LNCAP (cell line): ENCODE results near the gene NDUFS8.

Experiments used
- CTCF ChIP-seq: fragments of 450-650 bp; IDR thresholded peaks from 2 replicates; pipeline ENCODE4 v1.5.1; 2017; ENCODE audit warnings: mild to moderate bottlenecking

Gene NDUFS8

DNA sequence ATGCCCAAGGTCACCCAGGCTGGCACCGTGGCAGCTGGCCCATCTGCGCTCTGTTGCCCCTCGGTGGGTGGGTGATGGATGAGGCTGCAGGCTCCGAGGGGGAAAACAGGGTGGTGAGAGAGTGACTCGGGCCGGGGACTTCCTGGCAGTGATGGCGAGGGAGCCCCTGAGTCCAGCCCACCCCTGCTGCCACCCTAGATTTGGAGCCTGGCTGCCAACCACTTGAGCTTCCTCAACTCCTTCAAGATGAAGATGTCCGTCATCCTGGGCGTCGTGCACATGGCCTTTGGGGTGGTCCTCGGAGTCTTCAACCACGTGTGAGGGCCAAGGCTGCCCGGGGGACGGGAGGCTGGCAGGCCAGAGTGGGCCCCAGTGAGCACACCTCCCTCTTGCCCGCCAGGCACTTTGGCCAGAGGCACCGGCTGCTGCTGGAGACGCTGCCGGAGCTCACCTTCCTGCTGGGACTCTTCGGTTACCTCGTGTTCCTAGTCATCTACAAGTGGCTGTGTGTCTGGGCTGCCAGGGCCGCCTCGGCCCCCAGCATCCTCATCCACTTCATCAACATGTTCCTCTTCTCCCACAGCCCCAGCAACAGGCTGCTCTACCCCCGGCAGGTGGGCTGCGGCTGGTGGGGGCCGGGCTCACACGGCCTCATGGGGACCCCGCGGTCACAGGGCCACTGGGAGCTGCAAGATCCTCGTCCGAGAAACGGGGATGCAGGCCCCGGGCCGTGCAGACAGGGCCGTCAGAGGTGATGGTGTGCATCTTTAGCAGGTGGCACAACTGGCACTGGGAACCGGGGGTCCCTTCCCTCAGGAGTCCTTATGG is 18.4 kb downstream of the NDUFS8 start:
- no peak for TF ChIP-seq CTCF

DNA sequence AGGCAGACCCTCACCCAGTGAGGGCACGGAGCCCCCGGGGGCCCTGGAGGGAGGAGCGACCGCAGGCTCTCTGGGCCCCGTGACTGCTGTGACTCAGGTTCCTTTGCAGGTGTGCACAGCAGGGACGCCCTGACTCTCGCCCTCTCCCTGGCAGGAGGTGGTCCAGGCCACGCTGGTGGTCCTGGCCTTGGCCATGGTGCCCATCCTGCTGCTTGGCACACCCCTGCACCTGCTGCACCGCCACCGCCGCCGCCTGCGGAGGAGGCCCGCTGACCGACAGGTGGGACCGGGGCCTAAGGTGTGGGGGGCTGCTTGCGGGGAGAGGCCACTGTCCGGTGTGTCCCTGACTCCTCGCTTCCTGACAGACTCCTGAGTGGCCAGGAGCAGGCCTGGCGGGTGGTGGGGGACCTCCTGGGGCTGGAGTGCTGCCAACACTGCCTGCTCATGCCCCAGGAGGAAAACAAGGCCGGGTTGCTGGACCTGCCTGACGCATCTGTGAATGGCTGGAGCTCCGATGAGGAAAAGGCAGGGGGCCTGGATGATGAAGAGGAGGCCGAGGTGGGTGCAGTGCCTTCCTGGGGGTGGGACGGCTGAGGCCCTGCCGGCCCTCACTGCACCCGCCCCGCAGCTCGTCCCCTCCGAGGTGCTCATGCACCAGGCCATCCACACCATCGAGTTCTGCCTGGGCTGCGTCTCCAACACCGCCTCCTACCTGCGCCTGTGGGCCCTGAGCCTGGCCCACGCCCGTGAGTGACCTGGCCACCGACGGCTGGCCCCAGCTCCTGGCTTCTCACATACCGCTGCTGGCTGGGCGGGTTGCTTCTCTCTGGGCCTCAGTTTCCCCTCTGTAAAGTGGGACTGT is 19.3 kb downstream of the NDUFS8 start:
- no peak for TF ChIP-seq CTCF

GRCh38 chr11:68050371-68050841 is 19.9 kb downstream of the NDUFS8 start:
- no peak for TF ChIP-seq CTCF

DNA sequence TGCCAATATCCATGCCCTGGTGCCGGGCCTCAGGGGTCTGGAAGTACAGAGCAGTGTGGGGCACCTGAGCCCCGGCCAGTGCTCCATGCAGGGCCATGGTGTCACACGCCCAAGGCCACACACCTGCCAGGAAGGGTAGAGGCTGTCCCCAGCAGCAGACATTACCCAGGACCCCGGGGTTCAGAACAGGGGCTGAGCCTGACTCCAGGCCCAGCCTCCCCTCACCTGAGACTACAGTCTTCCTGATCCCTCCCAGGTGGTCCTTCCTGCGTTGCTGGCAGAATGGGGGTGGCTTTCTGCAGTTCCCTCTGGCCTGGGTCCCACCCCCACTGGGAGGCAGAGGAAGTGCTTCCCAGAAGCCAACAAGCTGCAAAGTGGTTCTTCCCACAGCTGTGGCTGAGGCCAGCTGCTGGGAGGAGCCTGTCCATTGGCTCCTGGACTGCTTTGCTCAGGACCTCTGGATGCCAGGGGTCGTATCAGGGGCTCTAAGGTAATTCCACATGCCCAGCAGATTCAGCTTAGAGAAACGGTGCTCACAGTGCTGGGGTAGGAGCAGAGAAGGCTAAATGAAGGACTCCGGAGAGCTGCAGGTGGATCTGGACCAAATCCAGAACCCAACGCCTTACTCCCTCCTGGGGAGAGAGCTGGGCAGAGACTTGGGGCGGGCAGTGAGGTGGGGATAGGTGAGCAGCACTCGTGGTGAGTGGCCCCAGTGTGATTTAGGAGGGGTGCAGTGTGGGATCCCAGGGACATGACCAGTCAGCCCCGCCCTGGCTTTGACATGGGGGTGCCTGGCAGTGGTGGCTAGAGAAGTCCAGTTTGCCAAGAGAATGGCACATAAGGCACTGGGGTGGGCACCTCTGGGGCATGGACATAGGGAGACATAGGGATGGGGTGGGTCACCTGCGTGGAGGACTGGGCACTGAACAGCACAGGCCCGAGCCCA is 21.0 kb downstream of the NDUFS8 start:
- TF ChIP-seq CTCF: no peak

DNA sequence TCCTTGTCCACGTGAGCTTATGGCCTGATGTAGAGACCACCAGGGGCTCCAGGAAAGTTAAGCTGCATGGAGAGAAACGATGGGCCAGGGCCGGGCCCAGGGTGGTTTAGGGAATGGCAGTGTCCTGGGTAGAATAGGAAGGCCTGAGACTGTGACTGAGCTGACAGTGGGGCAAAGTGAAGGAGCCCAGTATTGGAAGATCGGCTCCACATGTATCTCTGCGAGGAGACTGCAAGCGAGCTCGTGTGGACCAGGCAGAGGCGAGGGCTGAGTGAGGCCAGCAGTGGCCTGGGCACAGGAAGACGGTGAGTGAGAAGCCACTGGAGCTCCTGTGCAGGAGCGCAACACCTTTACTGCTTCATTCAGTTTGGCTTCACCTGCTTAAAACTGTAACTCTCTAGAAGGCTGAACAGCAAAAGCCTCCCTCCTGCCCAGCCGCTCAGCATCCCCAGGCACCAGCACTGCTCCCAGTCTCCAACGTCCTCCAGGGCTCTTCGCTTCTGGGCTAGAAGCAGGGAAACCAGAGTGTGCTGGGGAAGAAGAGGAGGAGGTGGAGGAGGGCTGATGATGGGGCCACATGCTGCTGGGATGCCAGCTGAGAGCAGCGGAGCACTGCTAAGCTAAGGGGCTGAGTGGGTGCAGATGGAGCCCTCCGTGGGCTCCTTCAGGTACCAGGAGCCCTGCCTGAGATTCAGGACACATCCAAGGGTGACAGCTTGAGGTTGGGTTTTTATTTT is 21.8 kb downstream of the NDUFS8 start:
- no peak for TF ChIP-seq CTCF

DNA sequence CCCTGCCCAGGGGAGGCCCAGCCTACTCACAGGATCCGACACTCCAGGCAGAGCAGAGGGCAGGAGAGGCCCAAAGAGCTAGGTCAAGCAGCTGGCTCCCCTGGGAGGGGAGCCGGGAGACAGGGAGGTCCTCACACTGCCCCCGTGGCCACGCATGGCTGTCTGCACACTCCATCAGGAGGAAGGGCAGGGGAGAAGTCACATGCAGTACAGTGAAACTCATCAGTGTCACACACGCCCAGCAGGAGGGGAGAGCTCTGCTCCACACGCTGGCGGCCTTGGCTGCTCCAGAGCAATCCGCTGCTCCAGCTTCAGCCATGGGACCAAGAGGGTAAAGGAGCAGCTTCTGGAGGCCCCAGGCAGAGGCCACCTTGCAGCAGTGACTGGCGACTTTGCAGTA is 22.6 kb downstream of the NDUFS8 start:
- TF ChIP-seq CTCF: no peak
